GM10266 (cell line): ENCODE data around the gene MCRIP1.

Source experiments
- DNase-seq: peaks from one replicate; pipeline ENCODE4 v3.0.0; 2012; ENCODE audit errors: extremely low spot score
- CTCF ChIP-seq: IDR thresholded peaks from 2 replicates; pipeline ENCODE4 v1.5.1; 2012; ENCODE audit warnings: mild to moderate bottlenecking, low read depth; ENCODE audit not compliant: control insufficient read depth, insufficient read depth; ENCODE audit errors: missing control alignments

MCRIP1 gene

GRCh38 chr17:81846743-81847689 is 13.9 kb upstream of the MCRIP1 start:
- no peak for DNase-seq
- TF ChIP-seq CTCF = no peak

- no peak for TF ChIP-seq CTCF
- DNase-seq = no peak
Observed at GRCh38 chr17:81845881-81846742, 13.0 kb upstream of the MCRIP1 start.

- TF ChIP-seq CTCF = no peak
- no peak for DNase-seq
Observed at GRCh38 chr17:81845361-81845760, 12.3 kb upstream of the MCRIP1 start.

- no peak for DNase-seq
- no peak for TF ChIP-seq CTCF
Observed at GRCh38 chr17:81844887-81845286, 11.8 kb upstream of the MCRIP1 start.

GRCh38 chr17:81844327-81844851 is 11.3 kb upstream of the MCRIP1 start:
- DNase-seq = no peak
- TF ChIP-seq CTCF = no peak

- TF ChIP-seq CTCF = no peak
- no peak for DNase-seq
Observed at GRCh38 chr17:81843713-81844326, 10.7 kb upstream of the MCRIP1 start.
